NCI-H524 treated with DMSO at 0.1 percent for 48 hours (cell line): ENCODE data around the gene MT1M.
"Not testable (repeated sequence)": the region's sequence is repeated elsewhere in the genome, so short reads cannot be mapped to it uniquely, and the experiment has no call there.

Experiments used
- DNase-seq: peaks from one replicate; lab custom pipeline; 2025; lab: John Stamatoyannopoulos, UW

MT1M gene

GRCh38 chr16:56674570-56674969 lies 42.1 kb downstream of the MT1M start:
- not testable (repeated sequence) for DNase-seq

- no peak for DNase-seq
Measured at GRCh38 chr16:56675685-56676210, 43.3 kb downstream of the MT1M start.

GRCh38 chr16:56677474-56677873 lies 45.0 kb downstream of the MT1M start:
- no peak for DNase-seq

- no peak for DNase-seq
Measured at GRCh38 chr16:56679078-56679730, 46.7 kb downstream of the MT1M start.

- DNase-seq = no peak
Measured at GRCh38 chr16:56679818-56680217, 47.4 kb downstream of the MT1M start.

GRCh38 chr16:56681939-56682702 lies 49.7 kb downstream of the MT1M start, which contains the start of gene MT1X:
Gene MT1X (plus strand): TSS chr16:56682470. CDS start chr16:56682541, 71 bp downstream.
- DNase-seq = peak; percentile 40

- no peak for DNase-seq
Measured at GRCh38 chr16:56682703-56683397, 50.4 kb downstream of the MT1M start.
